Mucosa of descending colon (tissue), 3 donors: ENCODE data around the gene LSM4. TPM values are rescaled to one million over a fixed set of nuclear protein-coding genes. Genes with fewer than 3 reads are reported as not detected.

Experiments used
- ATAC-seq: fragments of 200-7000 bp; cut with Tn5 transposase; one replicate; pipeline ENCODE4 v1.9.1; 2020; ENCODE audit warnings: mild to moderate bottlenecking, moderate library complexity
- DNase-seq, 3 donors: peaks; one replicate each; pipeline ENCODE4 v3.0.0-alpha.2; 2020
- H3K36me3 ChIP-seq: fragments of 200-600 bp; one replicate; pipeline ENCODE4 v1.8.0; 2021; ENCODE audit warnings: low read depth, mild to moderate bottlenecking
- H3K4me1 ChIP-seq: fragments of 200-600 bp; one replicate; pipeline ENCODE4 v1.8.0; 2021; ENCODE audit warnings: low read depth, mild to moderate bottlenecking
- H3K4me3 ChIP-seq: fragments of 200-600 bp; one replicate; pipeline ENCODE4 v1.8.0; 2021; ENCODE audit warnings: mild to moderate bottlenecking
- H3K9me3 ChIP-seq: fragments of 200-600 bp; one replicate; pipeline ENCODE4 v1.8.0; 2021; ENCODE audit warnings: mild to moderate bottlenecking
- intact Hi-C, 2 donors: fragments of 100-400 bp; cut with DNase I in 1 of 2; cut with micrococcal nuclease in 1 of 2; formaldehyde crosslinking; loops; one replicate each; pipeline versions ENCODE4 v1.11.0 to v1.11.1; 2022; cut with DNase I, micrococcal nuclease
- total RNA-seq, 3 donors: library from RNA; stranded (reverse); fragmentation: NEBNext Ultra II Directional in 2 of 3; extraction: Animal tissue kit (Norgen Biotek cat#: 25700) in 2 of 3; gene quantifications; one replicate each; pipeline versions ENCODE4 v1.2.1 to v1.2.4, GENCODE V29; 2021 to 2023
- TF ChIP-seq, protein P1 (sequence below): fragments of 200-600 bp; IDR thresholded peaks from one replicate; pipeline ENCODE4 v1.8.0; 2022; ENCODE audit warnings: antibody characterized with exemption, mild to moderate bottlenecking
- donor health status: DM: no; HTN: no; CAD: no; lungs with moderate emphysema.
- donor health status: DM: no; HTN: no; CAD: no.
- donor health status: DM: no; HTN: yes; CAD: no.

The LSM4 gene
- total RNA-seq, 3 donors from 2014 or later = 86.3 to 158 (median 124) TPM

- Histone ChIP-seq H3K9me3 (no peaks in the 10 kb centered on the region), H3K4me3 (peak overlapping the region; percentile 98), H3K36me3 (no peaks in the 10 kb centered on the region), H3K4me1 (peaks cover 67% of the 10 kb centered on the region)
- TF ChIP-seq, protein P1, sequence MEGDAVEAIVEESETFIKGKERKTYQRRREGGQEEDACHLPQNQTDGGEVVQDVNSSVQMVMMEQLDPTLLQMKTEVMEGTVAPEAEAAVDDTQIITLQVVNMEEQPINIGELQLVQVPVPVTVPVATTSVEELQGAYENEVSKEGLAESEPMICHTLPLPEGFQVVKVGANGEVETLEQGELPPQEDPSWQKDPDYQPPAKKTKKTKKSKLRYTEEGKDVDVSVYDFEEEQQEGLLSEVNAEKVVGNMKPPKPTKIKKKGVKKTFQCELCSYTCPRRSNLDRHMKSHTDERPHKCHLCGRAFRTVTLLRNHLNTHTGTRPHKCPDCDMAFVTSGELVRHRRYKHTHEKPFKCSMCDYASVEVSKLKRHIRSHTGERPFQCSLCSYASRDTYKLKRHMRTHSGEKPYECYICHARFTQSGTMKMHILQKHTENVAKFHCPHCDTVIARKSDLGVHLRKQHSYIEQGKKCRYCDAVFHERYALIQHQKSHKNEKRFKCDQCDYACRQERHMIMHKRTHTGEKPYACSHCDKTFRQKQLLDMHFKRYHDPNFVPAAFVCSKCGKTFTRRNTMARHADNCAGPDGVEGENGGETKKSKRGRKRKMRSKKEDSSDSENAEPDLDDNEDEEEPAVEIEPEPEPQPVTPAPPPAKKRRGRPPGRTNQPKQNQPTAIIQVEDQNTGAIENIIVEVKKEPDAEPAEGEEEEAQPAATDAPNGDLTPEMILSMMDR = no peak
- DNase-seq = no peak
- no peak for ATAC-seq
- intact Hi-C loops = loop anchor here in 1 of 2 donors (5.0 kb wide), 1 partner anchor 43 kb away; the partner anchor contains the start of gene LSM4
Observed at GRCh38 chr19:18279266-18279515, 43.7 kb downstream of the LSM4 start.

- intact Hi-C loops = loop anchor here in 1 of 2 donors (5.0 kb wide), 1 partner anchor 44 kb away; the partner anchor contains the start of gene LSM4
Observed at GRCh38 chr19:18278521-18279265, 44.2 kb downstream of the LSM4 start.

DNA sequence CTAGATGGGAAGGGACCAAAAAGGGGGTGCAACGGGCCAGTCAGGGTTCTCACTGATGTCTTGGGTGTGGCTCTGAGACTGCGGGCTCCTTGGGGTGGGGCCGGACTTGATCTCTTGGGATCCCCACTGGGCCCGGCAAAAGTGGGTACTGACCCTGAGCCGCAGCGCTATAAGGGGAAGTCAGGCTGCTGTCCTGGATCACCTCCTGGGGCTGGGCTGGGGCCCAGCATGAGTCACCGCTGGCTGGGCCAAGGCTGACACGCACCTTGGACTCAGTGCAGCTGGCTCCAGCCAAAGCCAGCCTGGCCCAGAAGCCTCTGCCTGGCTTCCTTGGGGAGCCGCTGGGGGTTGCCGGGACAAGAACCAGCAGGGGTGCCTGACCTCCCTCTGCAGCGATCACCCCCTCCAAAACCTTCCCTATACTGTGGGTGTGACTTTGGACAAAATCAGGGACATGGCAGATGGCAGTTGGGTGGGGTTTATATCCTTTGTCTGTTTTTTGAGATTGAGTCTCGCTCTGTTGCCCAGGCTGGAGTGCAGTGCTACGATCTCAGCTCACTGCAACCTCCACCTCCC is 48.0 kb downstream of the LSM4 start:
- intact Hi-C loops = loop anchor here in 1 of 2 donors (5.0 kb wide), 1 partner anchor 47 kb away; the partner anchor contains the start of gene LSM4

More at GRCh38 chr19:18278521-18279265, 44.2 kb downstream of the LSM4 start:
- no peaks in the 10 kb centered on the region for H3K36me3 ChIP-seq
- ATAC-seq (no peak), DNase-seq (peak in 2 of 3 donors; percentile 60 to 68)
- no peak overlapping the region for H3K4me3 ChIP-seq
- H3K4me1 ChIP-seq = peaks cover 68% of the 10 kb centered on the region
- TF ChIP-seq, protein P1 = no peak
- no peaks in the 10 kb centered on the region for H3K9me3 ChIP-seq

GRCh38 chr19:18274219-18274780 is 48.6 kb downstream of the LSM4 start, which contains the start of gene IQCN:
Gene IQCN (minus strand): TSS chr19:18274452. CDS start chr19:18269478, 4,974 bp downstream.
- ATAC-seq (peak; percentile 50), DNase-seq (peak; percentile 61 to 73 (median 62))
- H3K9me3 ChIP-seq = no peaks in the 10 kb centered on the region
- no peaks in the 10 kb centered on the region for H3K36me3 ChIP-seq
- intact Hi-C loops = no loop called here
- TF ChIP-seq, protein P1 = no peak
- H3K4me3 ChIP-seq = no peak within 1 kb of the TSS
- H3K4me1 ChIP-seq = peaks cover 51% of the 10 kb centered on the region

More for the DNA sequence above, 48.0 kb downstream of the LSM4 start:
- Histone ChIP-seq H3K4me3 (no peak overlapping the region), H3K9me3 (no peaks in the 10 kb centered on the region), H3K4me1 (peaks cover 55% of the 10 kb centered on the region), H3K36me3 (no peaks in the 10 kb centered on the region)
- DNase-seq (peak; percentile 87 to 94 (median 93)), ATAC-seq (peak; percentile 81)
- TF ChIP-seq, protein P1 = no peak

DNA sequence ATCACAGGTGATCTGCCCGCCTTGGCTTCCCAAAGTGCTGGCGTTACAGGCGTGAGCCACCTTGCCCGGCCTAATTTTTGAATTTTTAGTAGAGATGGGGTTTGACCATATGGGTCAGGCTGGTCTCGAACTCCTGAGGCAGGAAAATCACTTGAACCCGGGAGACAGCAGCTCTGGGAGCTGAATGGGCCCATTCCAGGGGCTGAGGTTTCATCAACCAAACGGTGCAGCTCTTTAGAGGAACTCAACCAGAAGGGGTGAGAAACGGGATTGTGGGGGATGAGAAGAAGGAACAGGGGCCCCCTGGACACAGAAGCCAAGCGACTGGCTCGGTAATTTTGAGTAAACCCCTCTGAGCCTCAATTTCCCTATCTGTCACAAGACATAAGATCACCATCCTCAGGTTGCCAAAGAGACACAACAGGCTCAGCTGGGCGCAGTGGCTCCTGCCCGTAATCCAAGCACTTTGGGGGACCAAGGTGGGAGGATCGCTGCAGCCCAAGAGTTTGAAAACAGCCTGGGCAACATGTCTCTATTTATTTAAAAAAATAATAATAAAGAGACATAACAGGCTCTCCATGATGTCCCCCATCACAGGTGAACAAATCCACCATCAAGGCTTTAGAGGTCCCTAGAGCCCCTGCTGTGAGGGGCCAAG is 49.2 kb downstream of the LSM4 start:
- DNase-seq (no peak), ATAC-seq (no peak)
- intact Hi-C loops = no loop called here
- no peaks in the 10 kb centered on the region for H3K9me3 ChIP-seq
- H3K4me3 ChIP-seq = no peak overlapping the region
- peaks cover 45% of the 10 kb centered on the region for H3K4me1 ChIP-seq
- H3K36me3 ChIP-seq = no peaks in the 10 kb centered on the region
- TF ChIP-seq, protein P1 = no peak
